Measurements from ENCODE around the gene VPS39.

VPS39 gene

GRCh38 chr15:42128476-42128875, 79.6 kb downstream of the VPS39 start:
- no peak for DNase-seq

GRCh38 chr15:42123546-42123945, 84.6 kb downstream of the VPS39 start:
- no peak for DNase-seq

- DNase-seq, result no peak
Observed at GRCh38 chr15:42121682-42122081, 86.4 kb downstream of the VPS39 start.

DNA sequence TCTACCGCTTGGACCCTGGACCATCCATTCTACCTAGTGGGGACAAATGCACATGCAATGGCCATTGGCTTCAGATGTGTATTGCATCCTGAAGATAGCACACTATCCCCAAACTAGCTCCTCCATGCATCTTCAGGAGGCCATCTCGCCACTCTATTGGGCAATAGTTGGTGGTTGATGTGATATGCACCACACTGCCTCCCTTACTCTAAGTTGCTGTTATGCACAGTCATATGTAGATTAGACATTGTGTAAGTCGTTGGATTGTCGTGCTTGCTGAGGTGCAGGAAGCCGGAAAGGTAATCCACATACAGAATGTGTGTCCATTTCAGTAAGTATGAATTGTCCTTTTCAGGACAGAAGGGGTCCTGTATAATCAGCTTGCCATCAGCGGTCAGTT, 87.1 kb downstream of the VPS39 start:
- no peak for DNase-seq

- DNase-seq, result no peak
Observed at GRCh38 chr15:42120285-42120684, 87.8 kb downstream of the VPS39 start.

DNA sequence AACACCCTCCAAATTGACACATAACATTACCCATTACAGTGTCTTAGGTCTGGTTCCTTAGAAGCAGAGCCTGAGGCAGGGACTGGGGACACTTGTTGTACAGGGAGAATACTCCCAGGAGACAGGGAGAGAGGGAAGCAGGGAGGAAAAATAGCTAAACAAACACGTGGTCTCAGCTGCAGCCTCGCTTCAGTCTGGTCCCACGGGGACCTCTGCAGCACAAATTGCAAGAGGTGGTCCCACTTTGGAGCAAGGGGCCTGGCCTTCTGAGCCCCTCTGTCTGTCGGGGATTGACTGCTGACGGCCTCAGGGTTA, 88.7 kb downstream of the VPS39 start:
- no peak for DNase-seq

GRCh38 chr15:42118650-42119445, 89.3 kb downstream of the VPS39 start:
- DNase-seq, result no peak

- no peak for DNase-seq
Observed at GRCh38 chr15:42111924-42112323, 96.2 kb downstream of the VPS39 start.

GRCh38 chr15:42110367-42110766, 97.7 kb downstream of the VPS39 start:
- no peak for DNase-seq

- no peak for DNase-seq
Observed at GRCh38 chr15:42108806-42109205, 99.3 kb downstream of the VPS39 start.
